Measurements from ENCODE around the gene NPAS3. TPM values are rescaled to one million over a fixed set of nuclear protein-coding genes. Genes with fewer than 3 reads are reported as not detected.

Gene NPAS3
- total RNA-seq, 1 donor from 2014 or later = 2.4 TPM

GRCh38 chr14:33524244-33524643 lies 585.6 kb downstream of the NPAS3 start:
- no peak overlapping the region for H3K4me3 Mint-ChIP-seq (ENCODE audit: unreplicated experiment)
- no peak for TF ChIP-seq CTCF (IDR thresholded peaks at IDR 0.05; ENCODE audit: partially characterized antibody, unreplicated experiment)
- H3K27ac Mint-ChIP-seq (ENCODE audit: unreplicated experiment) = no peak overlapping the region
- DNase-seq = no peak
- H3K27me3 Mint-ChIP-seq (ENCODE audit: unreplicated experiment) = no peaks in the 10 kb centered on the region
- no peaks in the 10 kb centered on the region for H3K36me3 Mint-ChIP-seq (ENCODE audit: unreplicated experiment)
- H3K4me1 Mint-ChIP-seq (ENCODE audit: low read depth, unreplicated experiment) = peaks cover 1% of the 10 kb centered on the region
- H3K9me3 Mint-ChIP-seq (ENCODE audit: unreplicated experiment) = no peaks in the 10 kb centered on the region

GRCh38 chr14:33525626-33526025 lies 586.9 kb downstream of the NPAS3 start:
- no peak for TF ChIP-seq CTCF (IDR thresholded peaks at IDR 0.05; ENCODE audit: partially characterized antibody, unreplicated experiment)
- H3K9me3 Mint-ChIP-seq (ENCODE audit: unreplicated experiment) = no peaks in the 10 kb centered on the region
- no peaks in the 10 kb centered on the region for H3K36me3 Mint-ChIP-seq (ENCODE audit: unreplicated experiment)
- DNase-seq = no peak
- no peaks in the 10 kb centered on the region for H3K27me3 Mint-ChIP-seq (ENCODE audit: unreplicated experiment)
- no peak overlapping the region for H3K27ac Mint-ChIP-seq (ENCODE audit: unreplicated experiment)
- H3K4me3 Mint-ChIP-seq (ENCODE audit: unreplicated experiment) = no peak overlapping the region
- peaks cover 3% of the 10 kb centered on the region for H3K4me1 Mint-ChIP-seq (ENCODE audit: low read depth, unreplicated experiment)

- Mint-ChIP-seq H3K27ac (ENCODE audit: unreplicated experiment) (no peak overlapping the region), H3K4me3 (ENCODE audit: unreplicated experiment) (no peak overlapping the region), H3K9me3 (ENCODE audit: unreplicated experiment) (no peaks in the 10 kb centered on the region), H3K36me3 (ENCODE audit: unreplicated experiment) (no peaks in the 10 kb centered on the region), H3K4me1 (ENCODE audit: low read depth, unreplicated experiment) (peaks cover 3% of the 10 kb centered on the region), H3K27me3 (ENCODE audit: unreplicated experiment) (no peaks in the 10 kb centered on the region)
- DNase-seq = no peak
- TF ChIP-seq CTCF (IDR thresholded peaks at IDR 0.05; ENCODE audit: partially characterized antibody, unreplicated experiment) = no peak
Measured at GRCh38 chr14:33527023-33527634, 588.5 kb downstream of the NPAS3 start.

GRCh38 chr14:33528655-33529054 lies 590.0 kb downstream of the NPAS3 start:
- no peak overlapping the region for H3K4me3 Mint-ChIP-seq (ENCODE audit: unreplicated experiment)
- H3K27me3 Mint-ChIP-seq (ENCODE audit: unreplicated experiment) = no peaks in the 10 kb centered on the region
- peaks cover 3% of the 10 kb centered on the region for H3K4me1 Mint-ChIP-seq (ENCODE audit: low read depth, unreplicated experiment)
- no peaks in the 10 kb centered on the region for H3K36me3 Mint-ChIP-seq (ENCODE audit: unreplicated experiment)
- no peaks in the 10 kb centered on the region for H3K9me3 Mint-ChIP-seq (ENCODE audit: unreplicated experiment)
- DNase-seq = no peak
- no peak overlapping the region for H3K27ac Mint-ChIP-seq (ENCODE audit: unreplicated experiment)
- no peak for TF ChIP-seq CTCF (IDR thresholded peaks at IDR 0.05; ENCODE audit: partially characterized antibody, unreplicated experiment)

GRCh38 chr14:33529787-33530757 lies 591.4 kb downstream of the NPAS3 start:
- no peak for DNase-seq
- Mint-ChIP-seq H3K4me1 (ENCODE audit: low read depth, unreplicated experiment) (peaks cover 3% of the 10 kb centered on the region), H3K4me3 (ENCODE audit: unreplicated experiment) (no peak overlapping the region)

More at GRCh38 chr14:33529787-33530757, 591.4 kb downstream of the NPAS3 start:
- H3K36me3 Mint-ChIP-seq (ENCODE audit: unreplicated experiment) = no peaks in the 10 kb centered on the region
- no peaks in the 10 kb centered on the region for H3K9me3 Mint-ChIP-seq (ENCODE audit: unreplicated experiment)
- TF ChIP-seq CTCF (IDR thresholded peaks at IDR 0.05; ENCODE audit: partially characterized antibody, unreplicated experiment) = no peak
- no peaks in the 10 kb centered on the region for H3K27me3 Mint-ChIP-seq (ENCODE audit: unreplicated experiment)
- H3K27ac Mint-ChIP-seq (ENCODE audit: unreplicated experiment) = no peak overlapping the region

Measured in glutamatergic neuron (in vitro differentiated cells).